ENCODE measurements around the gene RIMBP2.

The RIMBP2 gene

DNA sequence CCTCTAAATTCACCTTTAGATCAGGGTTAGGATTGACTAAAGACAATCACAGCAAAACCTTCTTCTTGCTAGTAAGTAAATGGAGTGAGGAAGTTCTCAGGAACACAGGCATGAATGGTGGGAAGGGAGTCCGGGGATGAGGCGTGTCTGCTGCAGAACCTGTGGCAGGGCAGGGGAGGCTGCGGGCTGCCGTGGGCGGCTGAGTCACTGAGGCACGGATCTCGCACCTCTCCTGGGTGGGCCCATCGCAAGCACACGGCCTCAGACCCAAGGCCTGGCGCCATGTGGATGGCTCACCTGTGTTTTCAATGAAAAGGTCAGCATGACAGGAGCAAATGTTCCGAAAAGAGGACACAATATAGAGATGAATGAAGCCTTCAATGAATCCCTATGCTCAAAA, 293.0 kb downstream of the RIMBP2 start:
- DNase-seq (ENCODE audit: low spot score) = no peak

DNA sequence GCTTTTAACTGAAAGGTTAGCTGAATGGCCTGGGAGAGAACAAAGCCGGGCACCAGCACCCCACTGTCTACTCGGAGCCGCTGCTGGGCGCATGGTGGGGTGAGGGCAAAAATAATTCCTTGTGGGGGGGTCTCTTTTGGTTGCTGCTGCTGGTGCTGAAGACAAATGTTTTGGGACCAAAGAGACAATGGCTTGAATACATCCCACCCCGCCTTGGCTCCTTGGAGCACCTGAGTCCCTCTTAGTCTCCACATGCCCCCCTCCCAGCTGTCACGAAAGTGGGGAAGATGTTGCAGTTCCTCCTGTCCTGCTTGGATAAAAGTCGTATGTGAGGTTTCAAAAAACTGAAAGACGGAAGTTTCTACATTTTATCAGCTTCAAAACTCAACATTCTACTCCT, 293.4 kb downstream of the RIMBP2 start:
- DNase-seq (ENCODE audit: low spot score) = no peak

DNA sequence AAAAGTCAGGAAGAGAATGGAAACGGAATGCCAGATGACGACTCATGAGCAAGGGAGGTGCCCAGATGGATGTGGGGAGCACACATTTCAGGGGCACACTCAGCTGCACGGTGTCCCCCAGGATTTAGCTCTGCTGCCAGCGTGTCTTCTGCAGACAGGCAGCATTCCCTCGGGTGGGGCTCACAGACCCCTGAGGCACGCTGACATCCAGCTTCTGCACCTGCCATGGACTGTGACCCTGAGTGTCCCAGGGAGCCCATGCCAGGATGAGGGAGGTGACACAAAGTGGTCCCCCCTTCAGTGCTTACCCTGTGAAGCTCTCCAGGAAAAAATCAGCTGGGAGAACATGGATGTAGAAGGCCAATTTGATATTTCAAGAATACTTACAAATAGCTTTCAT, 294.2 kb downstream of the RIMBP2 start:
- DNase-seq (ENCODE audit: low spot score) = no peak

DNA sequence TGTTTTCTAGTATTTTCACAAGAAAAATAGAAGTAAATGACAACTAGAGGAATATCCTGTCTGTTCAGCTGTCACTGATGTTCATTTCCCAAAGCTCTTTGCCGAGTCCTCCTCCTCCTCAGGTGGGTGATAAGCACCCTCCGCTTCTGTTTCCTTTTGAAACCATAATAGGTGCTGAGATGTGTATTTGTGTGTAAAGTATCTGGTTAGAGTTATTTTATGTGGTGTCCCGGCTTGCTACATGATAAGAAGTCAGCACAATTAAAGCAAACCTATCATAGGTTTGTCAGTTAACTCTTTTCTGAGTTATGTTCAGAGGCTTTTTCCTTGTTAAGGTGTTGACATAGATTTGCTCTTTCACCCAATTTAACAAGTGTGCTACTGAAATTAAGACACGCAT, 296.0 kb downstream of the RIMBP2 start:
- no peak for DNase-seq (ENCODE audit: low spot score)

DNA sequence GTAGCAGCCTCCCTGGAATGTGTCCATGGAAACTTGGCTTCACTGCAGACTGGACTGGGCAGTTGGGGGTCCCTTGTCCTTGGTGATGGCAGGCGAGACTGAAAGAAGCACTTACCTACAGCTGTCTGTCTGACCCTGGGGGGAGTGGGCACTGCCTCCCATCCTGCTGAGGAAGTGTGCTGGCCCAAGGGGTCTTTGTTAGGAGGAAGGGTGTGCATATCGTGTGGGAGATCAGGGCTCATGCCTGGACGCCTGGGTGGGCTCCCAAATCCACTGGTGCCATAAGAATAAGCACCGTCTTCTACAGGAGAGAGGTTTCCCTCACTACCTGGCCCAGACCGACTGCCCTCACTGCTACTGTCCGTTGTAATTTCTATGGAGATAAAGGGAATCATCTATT, 297.0 kb downstream of the RIMBP2 start:
- no peak for DNase-seq (ENCODE audit: low spot score)

DNA sequence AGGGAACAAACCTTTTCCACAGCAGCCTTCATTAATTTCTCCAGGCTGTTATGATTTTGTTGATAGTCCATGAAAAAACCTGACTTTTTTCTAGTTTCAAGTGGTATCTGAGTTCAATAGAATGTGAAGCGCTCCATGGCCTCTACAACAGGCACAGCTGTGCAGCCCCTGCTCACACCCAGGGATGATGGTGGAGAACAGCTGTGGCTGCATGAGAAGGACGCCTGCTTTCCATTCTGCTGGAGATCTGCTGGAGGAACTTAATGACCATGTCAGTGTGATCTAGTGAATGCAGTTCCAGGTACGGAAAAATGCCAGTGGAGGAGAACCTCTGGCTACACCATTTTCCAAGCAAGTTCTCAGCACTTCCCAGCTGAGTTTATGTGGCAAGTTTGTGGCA, 297.8 kb downstream of the RIMBP2 start:
- DNase-seq (ENCODE audit: low spot score) = no peak

DNA sequence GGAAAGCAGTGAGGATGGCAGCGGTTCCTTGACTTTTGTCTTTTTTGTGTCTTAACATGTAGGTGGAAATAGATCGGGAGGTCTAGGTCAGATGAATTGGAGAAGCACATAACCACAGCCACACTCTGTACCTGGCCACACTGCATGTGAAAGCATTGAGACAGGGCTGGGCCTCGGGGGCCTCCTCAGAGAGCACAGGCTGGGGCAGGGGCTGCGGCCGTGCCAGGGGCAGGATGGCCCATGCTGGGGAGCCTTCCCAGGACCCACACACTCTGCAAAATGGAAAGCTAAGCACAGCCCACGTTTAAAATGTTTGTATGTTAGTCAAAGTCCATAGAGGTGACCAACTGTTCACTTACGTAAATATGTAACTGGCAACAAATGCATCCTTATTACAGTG, 301.7 kb downstream of the RIMBP2 start:
- DNase-seq (ENCODE audit: low spot score) = no peak

DNA sequence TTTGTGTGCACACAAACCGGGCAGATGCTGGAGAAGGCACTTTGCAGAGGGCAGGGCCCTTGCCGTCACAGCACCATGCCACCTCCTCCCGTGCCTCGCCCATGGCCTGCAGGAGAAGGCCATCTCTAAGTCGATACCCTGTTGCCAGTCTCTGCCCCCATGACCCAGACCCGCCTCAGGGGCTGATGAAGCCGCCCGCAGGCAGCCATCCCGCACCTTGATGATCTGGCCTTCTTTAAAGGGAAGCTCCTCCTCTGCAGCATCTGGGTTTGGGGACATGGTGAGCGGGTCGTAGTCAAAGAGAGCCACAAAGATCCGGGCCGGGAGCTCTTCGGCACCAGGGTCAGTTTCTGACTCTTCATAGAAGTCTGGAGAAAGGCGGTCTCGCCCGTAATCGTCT, 302.2 kb downstream of the RIMBP2 start:
- no peak for DNase-seq (ENCODE audit: low spot score)

DNA sequence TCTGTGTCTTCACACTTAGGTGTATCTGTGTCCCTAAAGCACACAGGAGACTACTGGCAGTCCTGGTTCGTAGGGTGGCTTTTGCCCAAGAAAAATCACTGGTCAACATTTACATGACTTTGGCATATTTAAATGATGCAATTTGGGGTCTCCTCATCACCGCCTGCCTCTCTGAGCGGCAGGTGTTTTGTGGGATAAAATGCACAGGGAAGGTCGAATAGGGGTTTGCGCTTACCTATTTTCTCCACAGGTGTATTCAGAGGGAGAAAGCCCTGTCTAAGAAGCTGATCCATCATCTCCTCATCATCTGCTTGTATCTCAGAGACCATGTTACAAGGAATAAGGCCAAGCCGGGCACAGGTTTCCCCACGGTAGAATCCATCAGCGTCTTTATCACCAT, 303.7 kb downstream of the RIMBP2 start:
- no peak for DNase-seq (ENCODE audit: low spot score)

DNA sequence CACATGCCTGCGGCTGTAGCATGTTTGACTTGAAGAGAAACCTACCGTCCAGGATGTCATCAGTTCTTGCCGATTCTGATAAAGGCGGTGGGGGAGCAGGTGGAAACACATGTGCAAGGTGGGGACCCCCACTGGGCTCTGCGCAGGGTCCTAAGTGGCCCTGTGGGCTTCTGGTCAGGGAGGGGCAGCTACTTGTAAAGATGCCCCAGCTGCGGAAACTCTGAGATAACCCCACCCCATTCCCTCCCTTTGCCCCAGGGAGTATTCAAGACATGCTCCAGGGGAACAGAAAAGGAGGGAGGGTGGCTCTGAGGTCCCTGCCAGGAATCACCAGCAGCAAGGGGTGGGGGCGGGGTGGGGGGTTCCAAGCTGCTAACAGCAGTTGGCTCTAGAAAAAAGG, 310.8 kb downstream of the RIMBP2 start:
- no peak for DNase-seq (ENCODE audit: low spot score)

DNA sequence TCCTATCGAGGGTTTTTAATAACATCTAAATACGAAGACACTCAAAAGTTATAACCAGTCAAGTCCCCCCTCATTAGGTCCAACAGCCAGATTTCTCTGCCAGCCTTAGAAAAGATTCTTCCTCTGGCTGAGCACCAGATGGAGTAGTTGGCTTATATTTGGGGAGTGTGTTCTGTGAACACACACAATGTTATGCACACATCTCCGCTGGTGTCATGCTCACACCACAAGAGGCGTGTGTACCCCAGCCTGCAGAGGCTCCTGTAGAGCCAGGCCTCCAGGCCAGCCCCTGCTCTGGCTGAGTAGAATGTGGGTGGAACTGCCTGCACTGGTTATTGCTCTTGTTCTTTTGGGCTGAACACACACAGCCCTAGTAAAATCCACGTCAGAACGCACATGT, 314.4 kb downstream of the RIMBP2 start:
- DNase-seq (ENCODE audit: low spot score) = no peak

DNA sequence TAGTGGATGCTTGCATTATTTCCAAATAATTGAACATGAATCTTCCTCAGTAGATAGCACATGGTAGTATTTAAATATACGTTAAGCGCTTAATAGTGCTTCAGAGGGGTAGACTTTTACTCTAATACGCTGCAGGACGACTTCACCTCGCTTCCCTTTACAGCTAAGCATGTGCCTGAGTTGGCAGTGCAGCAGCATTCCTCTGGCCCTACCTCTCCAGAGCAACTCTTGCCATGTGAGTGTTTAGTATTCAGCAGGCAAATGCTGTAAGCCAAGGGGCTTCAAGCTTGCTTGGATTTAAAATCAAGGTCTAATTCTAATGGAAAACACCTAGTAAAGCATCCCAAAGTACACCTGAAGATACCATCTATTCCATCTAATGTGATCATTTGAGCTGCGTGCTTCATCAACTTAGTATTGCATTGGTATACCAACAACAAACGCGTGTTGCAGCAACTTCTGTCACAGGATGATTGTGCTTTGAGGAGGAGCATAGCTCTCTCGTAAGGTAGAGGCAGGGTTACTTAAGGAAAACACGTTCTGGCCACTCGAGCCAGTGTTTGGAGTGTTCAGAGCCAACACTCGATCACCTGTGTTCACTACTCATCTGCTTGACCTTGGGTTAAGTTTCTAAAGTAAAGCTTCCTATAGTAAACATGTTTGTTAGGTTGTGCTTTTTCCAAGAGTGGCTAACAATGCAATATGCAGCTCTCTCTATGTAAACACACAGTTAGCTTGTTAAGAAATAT, 317.8 kb downstream of the RIMBP2 start:
- no peak for DNase-seq (ENCODE audit: low spot score)

DNA sequence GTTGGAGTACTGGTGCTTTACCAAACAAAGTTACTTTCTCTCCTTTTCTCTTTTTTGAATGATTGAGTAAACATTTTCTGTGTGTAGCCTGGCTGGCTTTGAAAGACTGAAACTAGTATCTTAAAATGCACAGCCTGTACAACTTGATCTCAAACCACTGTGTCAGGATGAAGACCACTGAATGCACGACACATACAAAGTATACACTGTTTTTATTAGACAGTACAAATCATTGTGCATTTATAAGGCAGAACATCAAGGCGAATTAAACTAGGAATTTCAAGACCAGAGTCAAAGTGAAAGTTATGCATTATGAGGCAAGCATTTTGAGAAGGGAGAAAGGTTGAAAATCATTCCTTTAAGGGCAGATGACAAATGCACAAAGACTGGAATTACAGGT, 319.4 kb downstream of the RIMBP2 start:
- no peak for DNase-seq (ENCODE audit: low spot score)

DNA sequence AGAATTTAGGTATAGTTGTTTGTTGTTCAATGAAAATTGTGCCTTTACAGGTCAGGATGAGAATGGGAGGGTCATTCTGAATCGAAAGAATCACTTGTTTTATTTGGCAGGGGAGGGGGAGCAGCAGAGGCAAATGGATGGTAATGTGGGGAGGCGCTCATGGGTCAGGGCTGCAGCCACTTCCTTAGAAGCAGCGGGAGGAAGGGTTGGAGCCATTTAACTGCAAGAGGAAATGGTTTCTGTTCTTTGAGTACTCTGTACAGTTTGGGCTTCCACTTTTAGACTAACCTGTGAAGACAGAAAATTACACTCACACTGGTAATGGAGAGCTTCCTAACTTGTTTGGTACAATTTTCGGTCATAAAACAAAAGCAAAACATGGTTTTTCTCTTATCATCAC, 321.2 kb downstream of the RIMBP2 start:
- DNase-seq (ENCODE audit: low spot score) = no peak

DNA sequence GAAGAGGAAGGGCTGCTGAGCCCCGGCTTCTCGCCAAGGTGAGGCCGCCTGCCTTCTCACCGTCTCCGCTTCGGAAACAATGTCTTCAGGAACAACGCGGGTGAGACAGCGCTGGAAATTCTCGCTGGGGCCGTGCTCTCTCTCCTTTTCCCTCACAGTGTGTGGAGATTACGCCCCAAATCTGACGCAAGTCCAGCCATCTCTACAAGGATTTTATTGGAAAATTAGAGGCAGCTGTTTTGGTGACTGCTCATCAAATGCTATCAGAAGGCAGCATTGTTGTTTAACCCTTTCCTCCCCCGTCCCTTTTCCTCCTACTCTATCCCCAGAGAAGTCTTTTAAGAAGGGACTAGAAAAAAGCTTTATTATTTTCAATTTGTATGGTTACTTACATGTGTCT, 324.9 kb downstream of the RIMBP2 start:
- no peak for DNase-seq (ENCODE audit: low spot score)

DNA sequence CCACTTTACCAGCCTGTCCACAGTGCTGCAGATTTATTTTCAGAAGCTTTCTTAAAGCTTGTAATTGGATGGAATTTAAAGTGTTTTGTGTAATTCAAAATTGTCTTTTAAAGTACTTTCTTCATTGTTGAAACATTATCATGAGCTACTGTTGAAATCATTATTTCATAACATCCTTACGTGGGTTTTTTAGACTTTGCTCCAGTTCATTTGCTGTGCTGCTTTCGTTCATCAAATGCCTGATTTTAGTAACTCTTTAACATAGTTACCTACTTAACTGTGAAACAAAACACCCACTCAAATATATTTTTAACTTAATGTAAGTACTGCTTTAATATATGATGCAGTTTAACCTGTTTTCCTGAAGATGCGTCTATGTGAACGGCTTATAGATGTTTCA, 330.9 kb downstream of the RIMBP2 start:
- no peak for DNase-seq (ENCODE audit: low spot score)

DNA sequence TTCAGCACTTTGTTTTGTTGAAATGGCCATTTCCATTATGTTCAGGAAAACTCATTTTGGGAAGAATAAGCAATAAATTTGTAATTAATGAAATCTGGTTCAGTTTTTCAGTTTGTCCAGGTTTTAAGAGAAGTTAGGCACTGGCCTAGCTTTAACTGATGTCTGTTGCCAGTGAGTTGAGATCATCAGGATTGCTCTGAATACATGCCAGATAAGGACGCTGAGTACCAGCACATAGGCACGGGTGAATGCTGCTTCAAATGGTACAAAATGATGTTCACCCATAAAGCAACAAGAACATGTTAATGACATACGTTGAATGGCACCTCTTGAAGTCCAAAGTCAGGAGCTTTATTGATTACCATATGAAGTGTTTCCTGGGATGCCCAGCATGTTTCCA, 331.9 kb downstream of the RIMBP2 start:
- no peak for DNase-seq (ENCODE audit: low spot score)

DNA sequence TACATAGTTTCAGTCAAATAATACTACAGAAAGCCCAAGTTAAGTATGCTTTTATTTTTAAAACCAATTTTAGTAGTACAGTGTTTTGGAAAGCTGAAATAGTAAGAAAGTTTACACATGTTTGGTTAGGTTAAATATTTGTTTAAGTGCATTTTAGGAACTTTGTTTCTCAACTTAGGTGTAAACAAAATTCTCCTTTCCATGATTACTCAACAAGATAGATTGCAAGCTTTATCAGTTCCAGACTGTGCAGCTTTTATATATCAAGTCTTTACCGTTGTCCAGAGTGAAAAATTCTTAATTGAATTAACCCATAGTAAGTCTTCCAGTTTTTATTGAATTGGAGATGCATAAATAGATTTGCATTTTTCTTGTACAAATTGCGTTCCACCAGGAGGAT, 333.3 kb downstream of the RIMBP2 start:
- DNase-seq (ENCODE audit: low spot score) = no peak

DNA sequence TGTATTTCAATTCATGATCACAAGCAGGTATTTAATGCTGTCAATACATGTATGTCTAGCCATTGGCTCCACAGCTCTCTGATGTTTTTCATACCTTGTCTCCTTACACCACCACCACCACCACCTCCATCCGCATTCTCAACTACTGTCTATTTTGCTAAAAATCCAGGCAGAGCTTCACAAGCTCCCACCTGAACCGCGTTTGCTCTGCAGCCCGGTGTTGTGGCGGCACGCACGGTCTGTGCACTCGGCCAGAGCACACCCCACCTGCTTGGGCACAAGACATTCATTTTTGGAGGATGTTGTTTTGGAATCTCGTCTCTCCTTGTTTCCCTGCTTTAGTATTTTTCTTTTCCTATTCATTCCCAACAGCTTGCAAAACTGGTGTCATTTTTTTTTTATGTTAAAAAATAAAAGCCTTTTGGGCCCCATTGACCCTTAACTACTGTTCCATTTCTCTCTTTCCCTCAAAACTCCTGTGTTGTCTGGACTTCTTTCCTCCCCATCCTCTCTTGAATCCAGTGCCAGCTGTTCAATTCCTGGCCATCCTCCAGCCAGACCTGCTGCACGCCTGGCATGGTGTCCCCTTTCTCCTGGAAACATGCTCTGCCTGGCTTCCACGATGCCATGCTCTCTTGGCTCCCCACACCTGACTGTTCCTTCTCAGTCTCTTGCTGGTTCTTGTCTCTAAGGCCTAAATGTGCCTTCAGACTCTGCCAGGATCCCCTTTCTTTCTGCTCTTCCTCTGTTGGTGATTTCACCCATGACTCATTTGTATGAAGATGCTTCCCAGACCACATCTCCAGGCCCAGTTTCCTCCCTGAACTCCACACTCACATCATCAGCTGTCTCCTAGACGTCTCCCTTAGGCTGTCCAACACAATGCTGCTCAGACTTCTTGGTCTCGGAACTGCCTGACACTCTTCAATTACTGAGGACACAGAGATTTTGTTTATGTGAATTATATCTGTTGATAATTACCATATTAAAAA, 340.5 kb downstream of the RIMBP2 start:
- no peak for DNase-seq (ENCODE audit: low spot score)

DNA sequence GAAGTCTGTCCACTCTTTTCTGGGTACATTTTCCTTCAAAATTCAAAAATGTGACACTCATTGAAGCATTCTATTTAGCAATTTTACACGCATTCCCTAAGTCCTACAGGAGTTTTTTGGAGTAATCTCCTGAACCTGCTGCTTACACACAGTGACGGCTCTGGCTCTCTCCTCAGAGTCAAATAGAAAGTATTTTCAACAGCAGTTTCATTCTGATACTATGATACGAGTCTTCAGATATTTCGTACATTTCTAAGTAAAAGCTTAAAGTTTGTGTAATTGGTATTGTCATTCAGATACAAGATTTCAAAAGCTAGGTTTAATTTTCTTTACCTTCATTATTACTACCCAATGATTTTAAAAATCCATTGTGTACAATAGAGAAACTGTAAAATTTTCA, 342.0 kb downstream of the RIMBP2 start:
- no peak for DNase-seq (ENCODE audit: low spot score)

DNA sequence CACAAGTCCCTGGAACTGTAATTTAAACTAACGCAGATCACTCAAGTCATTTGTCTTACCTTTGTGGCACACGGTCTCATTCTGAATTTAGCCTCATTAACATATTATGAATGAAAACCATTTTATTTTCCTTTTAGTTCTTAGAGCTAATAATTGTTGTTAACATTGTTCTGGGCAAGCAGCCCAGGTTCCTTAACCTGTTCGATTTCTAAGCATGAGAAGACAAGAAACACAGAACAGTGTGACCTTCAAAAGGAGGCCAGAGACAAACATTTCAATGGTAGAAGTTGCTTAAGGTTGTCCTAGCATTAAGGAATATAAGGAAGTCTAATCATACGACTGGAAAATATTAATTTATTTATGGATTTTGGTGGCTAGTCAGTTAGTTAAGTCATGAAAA, 343.2 kb downstream of the RIMBP2 start:
- DNase-seq (ENCODE audit: low spot score) = no peak

DNA sequence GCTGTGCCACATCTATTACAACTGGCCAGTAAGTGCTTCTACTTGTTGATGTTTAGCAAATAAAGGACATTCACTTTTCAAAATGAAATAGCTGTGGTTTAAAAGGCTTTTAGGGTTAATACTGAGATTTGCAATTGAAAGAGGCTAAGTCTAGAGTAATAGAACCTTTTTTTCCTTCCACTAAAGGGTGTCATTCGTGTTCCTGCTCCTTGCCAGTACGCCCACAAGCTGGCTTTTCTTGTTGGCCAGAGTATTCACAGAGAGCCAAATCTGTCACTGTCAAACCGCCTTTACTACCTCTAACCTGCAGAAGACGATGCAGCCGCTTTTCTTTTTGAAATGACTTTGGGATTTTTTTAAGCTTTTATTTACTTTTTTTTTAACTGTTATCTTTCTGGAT, 344.8 kb downstream of the RIMBP2 start:
- no peak for DNase-seq (ENCODE audit: low spot score)

DNA sequence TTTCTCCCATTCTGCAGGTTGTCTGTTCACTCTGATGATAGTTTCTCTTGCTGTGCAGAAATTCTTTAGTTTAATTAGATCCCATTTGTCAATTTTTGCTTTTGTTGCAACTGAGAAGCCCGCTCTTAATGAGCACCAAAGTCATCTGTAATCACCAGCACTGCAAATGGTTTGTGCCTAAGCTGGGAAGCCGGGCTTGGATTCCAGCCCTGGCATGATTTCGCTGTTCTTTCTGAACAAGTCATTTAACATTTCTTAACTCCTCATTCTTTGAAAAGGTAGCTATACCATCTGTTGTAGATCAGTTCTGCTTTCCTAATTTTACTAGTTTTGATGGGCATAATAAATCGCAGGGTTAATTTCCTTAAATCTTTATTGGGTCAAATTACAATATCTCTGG, 346.3 kb downstream of the RIMBP2 start:
- no peak for DNase-seq (ENCODE audit: low spot score)
